Erythroblast (primary cell): ENCODE results near the gene COQ8A.

Experiments used
- GATA1 ChIP-seq: IDR thresholded peaks from 2 replicates; pipeline ENCODE4 v1.6.1; 2011; ENCODE audit warnings: low read depth, mild to moderate bottlenecking, control low read depth, low read length, moderate library complexity
- POLR2A ChIP-seq: IDR thresholded peaks from 2 replicates; pipeline ENCODE4 v1.6.1; 2011; ENCODE audit warnings: mild to moderate bottlenecking, low read length

DNA sequence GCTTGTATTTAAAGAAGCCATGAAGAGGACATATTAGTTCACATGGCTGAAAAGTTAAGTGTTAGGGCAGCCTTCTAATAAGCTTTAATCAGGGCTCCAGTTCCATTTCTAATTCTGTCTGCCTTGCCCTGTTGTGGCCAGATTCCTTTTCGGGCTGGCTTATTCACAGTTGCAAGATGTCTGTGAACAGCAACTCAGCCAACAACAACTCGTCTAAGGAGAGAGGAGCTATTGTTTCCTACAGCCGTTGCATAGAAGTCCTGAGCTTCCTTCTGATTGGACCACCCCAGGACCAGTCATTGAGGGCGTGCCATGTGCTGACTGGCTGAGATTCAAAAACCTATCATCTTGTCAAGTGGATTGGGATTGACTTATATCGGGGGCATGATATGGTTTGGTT lies 18.6 kb upstream of the COQ8A start:
- TF ChIP-seq POLR2A (no peak), GATA1 (no peak)
